GM23338 (cell line): ENCODE data around the gene TEX51.

Source experiments
- CTCF ChIP-seq, 2 experiments: fragments of 200-600 bp in 1 of 2; sonication (generic) in 1 of 2; conservative IDR thresholded peaks; 2 replicates each; pipeline versions ENCODE4 v1.5.1 to v1.6.1; 2016 to 2017; ENCODE audit warnings: antibody characterized with exemption in 2 of 2, low read depth in 2 of 2, mild to moderate bottlenecking in 2 of 2, moderate library complexity in 1 of 2
- ETS1 ChIP-seq: IDR thresholded peaks from 2 replicates; pipeline ENCODE4 v1.6.1; 2016; ENCODE audit warnings: antibody characterized with exemption
- EZH2 ChIP-seq: fragments of 200-600 bp; sonication (generic); IDR thresholded peaks from one replicate; pipeline ENCODE4 v1.8.0; 2017; ENCODE audit warnings: antibody characterized with exemption, mild to moderate bottlenecking, low read depth; ENCODE audit not compliant: unreplicated experiment
- JUNB ChIP-seq: IDR thresholded peaks from one replicate; pipeline ENCODE4 v1.6.1; 2016; ENCODE audit warnings: antibody characterized with exemption; ENCODE audit not compliant: unreplicated experiment
- NANOG ChIP-seq: IDR thresholded peaks from 2 replicates; pipeline ENCODE4 v1.6.1; 2016; ENCODE audit warnings: antibody characterized with exemption, borderline replicate concordance
- POLR2AphosphoS5 ChIP-seq: IDR thresholded peaks from 2 replicates; pipeline ENCODE4 v1.6.1; 2016; ENCODE audit warnings: antibody characterized with exemption, low read depth
- TF ChIP-seq, protein P1 (sequence below): IDR thresholded peaks from one replicate; pipeline ENCODE4 v1.6.1; 2018; ENCODE audit warnings: antibody characterized with exemption; ENCODE audit not compliant: unreplicated experiment

DNA sequence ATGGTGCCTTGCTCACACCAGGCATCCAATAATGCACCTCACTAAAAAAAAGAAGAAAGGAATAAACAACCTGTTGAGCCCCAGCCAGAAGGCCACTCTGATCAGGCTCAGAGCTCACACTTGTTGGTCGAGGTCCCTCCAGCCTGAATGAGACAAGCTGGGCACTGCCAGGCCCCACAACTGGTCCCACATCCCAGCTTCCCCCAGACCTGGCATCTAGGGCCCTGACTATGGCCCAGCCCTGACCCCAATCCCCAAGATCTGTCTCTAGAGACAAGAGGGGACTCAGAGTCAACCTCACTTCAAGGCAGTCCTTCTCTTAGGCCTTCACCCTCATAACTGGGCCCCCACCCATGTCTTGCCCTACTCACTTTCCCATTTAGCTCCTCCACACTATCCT is 22.4 kb downstream of the TEX51 start:
- TF ChIP-seq CTCF (conservative IDR thresholded peaks at IDR 0.05; ENCODE audit: low read depth in 2 of 2) (no peak), EZH2 (no peak), JUNB (no peak), ETS1 (no peak), NANOG (no peak), POLR2AphosphoS5 (no peak)
- TF ChIP-seq, protein P1, sequence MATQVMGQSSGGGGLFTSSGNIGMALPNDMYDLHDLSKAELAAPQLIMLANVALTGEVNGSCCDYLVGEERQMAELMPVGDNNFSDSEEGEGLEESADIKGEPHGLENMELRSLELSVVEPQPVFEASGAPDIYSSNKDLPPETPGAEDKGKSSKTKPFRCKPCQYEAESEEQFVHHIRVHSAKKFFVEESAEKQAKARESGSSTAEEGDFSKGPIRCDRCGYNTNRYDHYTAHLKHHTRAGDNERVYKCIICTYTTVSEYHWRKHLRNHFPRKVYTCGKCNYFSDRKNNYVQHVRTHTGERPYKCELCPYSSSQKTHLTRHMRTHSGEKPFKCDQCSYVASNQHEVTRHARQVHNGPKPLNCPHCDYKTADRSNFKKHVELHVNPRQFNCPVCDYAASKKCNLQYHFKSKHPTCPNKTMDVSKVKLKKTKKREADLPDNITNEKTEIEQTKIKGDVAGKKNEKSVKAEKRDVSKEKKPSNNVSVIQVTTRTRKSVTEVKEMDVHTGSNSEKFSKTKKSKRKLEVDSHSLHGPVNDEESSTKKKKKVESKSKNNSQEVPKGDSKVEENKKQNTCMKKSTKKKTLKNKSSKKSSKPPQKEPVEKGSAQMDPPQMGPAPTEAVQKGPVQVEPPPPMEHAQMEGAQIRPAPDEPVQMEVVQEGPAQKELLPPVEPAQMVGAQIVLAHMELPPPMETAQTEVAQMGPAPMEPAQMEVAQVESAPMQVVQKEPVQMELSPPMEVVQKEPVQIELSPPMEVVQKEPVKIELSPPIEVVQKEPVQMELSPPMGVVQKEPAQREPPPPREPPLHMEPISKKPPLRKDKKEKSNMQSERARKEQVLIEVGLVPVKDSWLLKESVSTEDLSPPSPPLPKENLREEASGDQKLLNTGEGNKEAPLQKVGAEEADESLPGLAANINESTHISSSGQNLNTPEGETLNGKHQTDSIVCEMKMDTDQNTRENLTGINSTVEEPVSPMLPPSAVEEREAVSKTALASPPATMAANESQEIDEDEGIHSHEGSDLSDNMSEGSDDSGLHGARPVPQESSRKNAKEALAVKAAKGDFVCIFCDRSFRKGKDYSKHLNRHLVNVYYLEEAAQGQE, result no peak
